ENCODE results near the gene SENP1.

DNA sequence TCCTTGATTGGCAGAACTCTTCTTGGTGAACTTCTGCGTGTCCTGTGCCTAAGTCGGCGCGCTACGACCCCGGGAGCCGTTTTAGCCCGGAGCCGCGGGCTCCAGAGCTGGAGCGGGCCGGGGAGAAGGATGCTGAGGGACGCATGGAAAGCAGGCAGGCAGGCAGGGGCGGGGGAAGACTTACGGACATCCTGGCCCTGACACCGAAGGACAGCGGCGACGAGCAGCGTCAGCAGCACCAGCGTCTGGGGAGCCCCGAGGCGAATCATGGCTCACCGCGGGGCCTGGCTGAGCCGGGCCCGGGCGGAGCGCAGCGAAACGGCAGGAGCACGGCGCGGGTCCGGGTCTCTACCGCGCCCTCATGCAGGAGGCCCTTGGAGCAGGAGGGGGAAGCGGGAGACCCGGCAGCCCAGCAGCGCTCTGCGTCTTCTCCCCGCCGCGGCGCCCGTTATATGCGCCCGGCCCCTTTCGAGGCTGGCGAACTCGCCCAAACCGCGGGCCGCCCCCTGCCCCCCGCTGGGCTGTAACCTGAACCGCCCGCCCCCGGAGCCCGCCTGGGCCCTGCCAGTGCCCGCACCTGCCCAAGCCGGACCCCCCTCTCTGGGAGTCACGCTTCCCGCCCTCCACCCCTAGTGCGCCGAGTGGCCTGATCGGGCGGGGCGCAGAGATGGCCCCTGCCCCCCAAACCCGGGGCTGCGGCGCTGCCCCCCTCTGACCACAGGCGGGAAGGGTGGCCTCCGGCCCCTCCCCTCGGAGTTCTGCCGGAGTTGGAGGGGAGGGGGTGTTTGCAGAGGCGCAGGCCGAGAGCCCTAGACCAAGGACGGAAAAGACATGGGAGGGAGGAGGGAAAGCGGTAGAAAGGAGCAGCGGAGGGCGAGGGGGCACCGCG is 101.6 kb downstream of the SENP1 start, which contains the start of gene COL2A1:
- TF ChIP-seq, protein P1, sequence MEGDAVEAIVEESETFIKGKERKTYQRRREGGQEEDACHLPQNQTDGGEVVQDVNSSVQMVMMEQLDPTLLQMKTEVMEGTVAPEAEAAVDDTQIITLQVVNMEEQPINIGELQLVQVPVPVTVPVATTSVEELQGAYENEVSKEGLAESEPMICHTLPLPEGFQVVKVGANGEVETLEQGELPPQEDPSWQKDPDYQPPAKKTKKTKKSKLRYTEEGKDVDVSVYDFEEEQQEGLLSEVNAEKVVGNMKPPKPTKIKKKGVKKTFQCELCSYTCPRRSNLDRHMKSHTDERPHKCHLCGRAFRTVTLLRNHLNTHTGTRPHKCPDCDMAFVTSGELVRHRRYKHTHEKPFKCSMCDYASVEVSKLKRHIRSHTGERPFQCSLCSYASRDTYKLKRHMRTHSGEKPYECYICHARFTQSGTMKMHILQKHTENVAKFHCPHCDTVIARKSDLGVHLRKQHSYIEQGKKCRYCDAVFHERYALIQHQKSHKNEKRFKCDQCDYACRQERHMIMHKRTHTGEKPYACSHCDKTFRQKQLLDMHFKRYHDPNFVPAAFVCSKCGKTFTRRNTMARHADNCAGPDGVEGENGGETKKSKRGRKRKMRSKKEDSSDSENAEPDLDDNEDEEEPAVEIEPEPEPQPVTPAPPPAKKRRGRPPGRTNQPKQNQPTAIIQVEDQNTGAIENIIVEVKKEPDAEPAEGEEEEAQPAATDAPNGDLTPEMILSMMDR (IDR thresholded peaks at IDR 0.05), result no peak
- no peak for TF ChIP-seq POLR2A (IDR thresholded peaks at IDR 0.05)

Measured in adrenal gland (tissue), 5 donors.